Common myeloid progenitor, CD34-positive (primary cell): Measurements from ENCODE around the gene ZIC2.

Source experiments
- CTCF ChIA-PET: fragments of 350-600 bp; sonication (Branson Sonifier 250); formaldehyde crosslinking; loops from one replicate; lab custom pipeline; 2021; ENCODE audit warnings: antibody characterized with exemption; lab: Charles Lee
- POLR2A ChIA-PET: fragments of 350-600 bp; sonication (Branson Sonifier 250); formaldehyde crosslinking; loops from one replicate; lab custom pipeline; 2021; ENCODE audit warnings: antibody characterized with exemption; lab: Charles Lee
- DNase-seq, 3 donors: peaks; one replicate each; pipeline versions ENCODE4 v3.0.0 to v3.0.0-alpha.2; 2013
- H3K27ac ChIP-seq, 2 experiments: 1 replicate in 1 of 2; 2 replicates in 1 of 2; pipeline ENCODE4 v1.7.0; 2013; ENCODE audit warnings: inconsistent platforms in 2 of 2, low read length in 2 of 2, mild to moderate bottlenecking in 2 of 2, low read depth in 1 of 2, moderate library complexity in 1 of 2; ENCODE audit not compliant: severe bottlenecking in 2 of 2, insufficient read depth in 1 of 2, poor library complexity in 1 of 2
- H3K27me3 ChIP-seq, 5 experiments: replicated peaks in 2 of 5; 1 replicate in 3 of 5; 2 replicates in 2 of 5; pipeline versions ENCODE4 v1.6.1 to v1.7.0; 2013; ENCODE audit warnings: low read length in 4 of 5, mild to moderate bottlenecking in 2 of 5, moderate library complexity in 2 of 5, inconsistent platforms in 1 of 5; ENCODE audit not compliant: insufficient read depth in 5 of 5, control insufficient read depth in 4 of 5
- H3K36me3 ChIP-seq, 4 experiments: 1 replicate in 2 of 4; 2 replicates in 2 of 4; pipeline versions ENCODE4 v1.6.1 to v1.7.0; 2013; ENCODE audit warnings: low read length in 3 of 4, control low read depth in 1 of 4, mild to moderate bottlenecking in 1 of 4; ENCODE audit not compliant: control insufficient read depth in 4 of 4, insufficient read depth in 4 of 4
- H3K4me1 ChIP-seq, 4 experiments: 1 replicate in 3 of 4; 2 replicates in 1 of 4; pipeline versions ENCODE4 v1.6.1 to v1.7.1; 2013; ENCODE audit warnings: low read length in 3 of 4, mild to moderate bottlenecking in 3 of 4, control low read depth in 1 of 4, inconsistent platforms in 1 of 4, moderate library complexity in 1 of 4; ENCODE audit not compliant: control insufficient read depth in 4 of 4, insufficient read depth in 4 of 4; ENCODE audit errors: control extremely low read depth in 1 of 4
- H3K4me3 ChIP-seq, 7 experiments: 1 replicate in 4 of 7; 2 replicates in 3 of 7; pipeline versions ENCODE4 v1.5.1 to v1.7.0; 2013; ENCODE audit warnings: mild to moderate bottlenecking in 7 of 7, low read length in 6 of 7, moderate library complexity in 6 of 7, inconsistent platforms in 2 of 7, low read depth in 2 of 7, control low read depth in 1 of 7; ENCODE audit not compliant: insufficient read depth in 4 of 7, control insufficient read depth in 1 of 7; ENCODE audit errors: extremely low read depth in 1 of 7
- H3K9me3 ChIP-seq, 5 experiments: 1 replicate in 4 of 5; 2 replicates in 1 of 5; pipeline versions ENCODE4 v1.6.1 to v1.7.1; 2013; ENCODE audit warnings: low read length in 4 of 5, mild to moderate bottlenecking in 2 of 5, inconsistent platforms in 1 of 5, low read depth in 1 of 5, moderate library complexity in 1 of 5; ENCODE audit not compliant: control insufficient read depth in 4 of 5, insufficient read depth in 2 of 5; ENCODE audit errors: control extremely low read depth in 1 of 5
- WGBS: methylation state at CpG from one replicate; pipeline ENCODE4 v1.1.5; 2013; ENCODE audit not compliant: insufficient coverage; 5-methylcytosine and 5-hydroxymethylcytosine counted together

The ZIC2 gene

DNA sequence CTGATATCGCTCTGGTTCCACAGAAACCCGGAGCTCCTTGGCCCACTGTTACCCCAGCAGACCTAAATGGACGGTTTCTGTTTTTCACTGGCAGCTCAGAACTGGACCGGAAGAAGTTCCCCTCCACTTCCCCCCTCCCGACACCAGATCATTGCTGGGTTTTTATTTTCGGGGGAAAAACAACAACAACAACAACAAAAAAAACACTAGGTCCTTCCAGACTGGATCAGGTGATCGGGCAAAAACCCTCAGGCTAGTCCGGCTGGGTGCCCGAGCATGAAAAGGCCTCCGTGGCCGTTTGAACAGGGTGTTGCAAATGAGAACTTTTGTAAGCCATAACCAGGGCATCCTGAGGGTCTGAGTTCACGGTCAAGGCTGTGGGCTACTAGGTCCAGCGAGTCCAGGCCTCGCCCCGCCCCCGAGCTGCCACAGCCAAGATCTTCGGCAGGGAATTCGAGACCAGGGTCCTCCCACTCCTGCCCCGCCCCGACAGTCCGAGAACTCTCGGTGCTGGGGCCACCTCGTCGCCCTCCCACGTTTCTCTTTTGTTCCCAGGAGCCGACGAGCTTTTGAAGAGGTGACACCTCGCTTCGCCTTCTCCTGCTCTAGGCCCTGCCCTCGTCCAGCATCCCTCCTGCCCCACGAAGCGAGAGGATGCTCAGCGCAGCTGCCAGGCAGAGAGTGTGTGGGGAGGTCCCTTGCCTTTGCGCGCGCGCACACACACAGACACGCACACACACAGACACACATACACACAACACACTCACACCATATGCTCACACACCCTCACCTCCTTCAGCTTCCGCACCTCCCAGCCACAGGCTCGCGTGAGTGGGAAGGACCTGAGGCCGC, 8.8 kb downstream of the ZIC2 start:
- H3K4me3 ChIP-seq, result peak overlapping the region in 1 of 7 experiments; percentile 20
- H3K36me3 ChIP-seq, result no peaks in the 10 kb centered on the region
- H3K27ac ChIP-seq, result no peak overlapping the region
- DNase-seq, result peak in 1 of 3 donors; percentile 16
- H3K27me3 ChIP-seq, result peaks cover 47 to 99% (median 76%) of the 10 kb centered on the region in 5 experiments
- peaks cover 0 to 6% (median 0%) of the 10 kb centered on the region in 5 experiments for H3K9me3 ChIP-seq
- CTCF ChIA-PET, result interaction anchor here (1.3 to 9.8 kb wide), 3 partner anchors 8 to 14 kb away, joined by 3 to 57 read pairs (median 5); partner anchors contain the start of gene ZIC2
- H3K4me1 ChIP-seq, result peaks cover 0 to 8% (median 0%) of the 10 kb centered on the region in 4 experiments
- POLR2A ChIA-PET, result no interaction called here
- 7% methylated on average over 26 of the region's 42 CpGs for WGBS

DNA sequence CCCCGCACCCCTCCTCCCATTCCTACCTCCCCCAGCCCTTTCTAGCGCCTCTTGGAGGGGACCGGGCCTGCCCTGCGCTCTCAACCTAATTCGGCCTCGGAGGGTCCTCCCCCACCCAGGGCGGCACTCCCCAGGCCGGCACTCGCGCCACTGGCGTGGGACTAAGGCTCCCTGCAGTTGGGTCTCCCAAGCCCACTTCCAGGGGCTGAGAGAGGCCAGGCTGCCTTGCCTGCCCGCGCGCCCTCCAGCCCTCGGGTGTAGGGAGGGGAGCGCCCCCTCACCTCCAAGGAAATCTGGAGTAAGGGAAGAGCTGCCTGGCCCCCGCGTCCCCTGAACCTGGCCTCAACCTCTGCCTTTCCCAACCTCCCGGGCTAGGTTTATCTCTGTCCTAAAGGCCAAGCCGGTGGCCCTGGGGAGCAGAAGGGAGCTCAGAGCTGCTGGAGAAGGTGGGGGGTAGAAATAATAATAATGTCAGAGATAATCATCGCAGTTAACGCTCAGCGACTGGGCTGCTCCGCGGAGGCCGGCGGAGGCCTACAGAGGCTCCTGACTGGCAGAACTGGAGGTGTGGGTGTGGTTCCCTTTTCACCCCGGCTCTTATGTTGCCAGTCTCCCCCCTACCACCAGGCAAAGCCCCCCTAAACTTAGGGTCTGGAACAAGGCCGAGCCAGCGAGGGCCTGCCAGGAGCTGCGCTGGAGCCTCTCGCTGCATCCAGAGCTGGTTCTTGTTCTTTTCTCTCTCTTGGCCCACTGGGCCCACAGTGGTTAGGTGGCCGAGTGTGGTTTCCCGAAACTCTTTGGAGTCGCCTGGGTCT, 9.6 kb downstream of the ZIC2 start:
- ChIA-PET POLR2A (no interaction called here), CTCF (interaction anchor here (1.1 to 9.8 kb wide), 5 partner anchors 9 to 31 kb away, joined by 3 to 57 read pairs (median 5); partner anchors contain the start of gene ZIC2)
- Histone ChIP-seq H3K9me3 (peaks cover 0 to 6% (median 0%) of the 10 kb centered on the region in 5 experiments), H3K27me3 (peaks cover 55 to 100% (median 80%) of the 10 kb centered on the region in 5 experiments), H3K4me1 (peaks cover 0 to 8% (median under 1%) of the 10 kb centered on the region in 4 experiments), H3K36me3 (no peaks in the 10 kb centered on the region), H3K4me3 (no peak overlapping the region), H3K27ac (no peak overlapping the region)
- DNase-seq, result peak in 1 of 3 donors; percentile 11
- 7% methylated on average over 24 of the region's 35 CpGs for WGBS

GRCh38 chr13:99991828-99992775, 10.5 kb downstream of the ZIC2 start:
- 7% methylated on average over 23 of the region's 36 CpGs for WGBS
- DNase-seq, result peak in 1 of 3 donors; percentile 16
- H3K36me3 ChIP-seq, result no peaks in the 10 kb centered on the region
- peaks cover 0 to 6% (median 0%) of the 10 kb centered on the region in 5 experiments for H3K9me3 ChIP-seq
- H3K4me3 ChIP-seq, result no peak overlapping the region
- CTCF ChIA-PET, result interaction anchor here (1.0 to 9.8 kb wide), 7 partner anchors 8 to 38 kb away, joined by 3 to 57 read pairs (median 5); partner anchors contain the start of gene ZIC2
- peaks cover 0 to 8% (median under 1%) of the 10 kb centered on the region in 4 experiments for H3K4me1 ChIP-seq
- POLR2A ChIA-PET, result interaction anchor here (0.7 kb wide), 1 partner anchor 12 kb away, joined by 3 read pairs; no protein-coding TSS in a partner anchor
- no peak overlapping the region for H3K27ac ChIP-seq
- H3K27me3 ChIP-seq, result peaks cover 50 to 100% (median 78%) of the 10 kb centered on the region in 5 experiments

DNA sequence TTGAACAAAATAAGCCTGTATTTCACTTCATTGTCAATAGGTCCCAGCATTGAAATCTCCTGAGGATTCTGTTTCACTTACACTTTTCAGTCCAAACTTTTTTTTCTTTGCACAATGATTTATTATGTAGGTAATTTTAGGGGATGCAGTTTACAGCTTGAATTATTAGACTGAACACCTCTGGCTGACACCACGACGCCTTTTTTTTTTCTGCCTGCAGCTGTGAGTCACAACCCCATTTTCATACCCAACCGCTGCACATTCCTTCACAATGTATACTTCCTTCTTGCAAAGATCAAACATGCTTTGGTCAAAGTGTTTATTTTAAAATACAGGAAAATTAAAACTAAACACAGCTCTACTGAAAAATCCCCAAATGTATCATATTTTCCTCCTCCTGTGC, 11.4 kb downstream of the ZIC2 start:
- no peak overlapping the region for H3K4me3 ChIP-seq
- DNase-seq, result peak in 1 of 3 donors; percentile 51
- ChIA-PET POLR2A (interaction anchor here (0.7 kb wide), 2 partner anchors 13 to 335 kb away, joined by 3 to 4 read pairs; no protein-coding TSS in a partner anchor), CTCF (interaction anchor here (0.9 to 9.8 kb wide), 6 partner anchors 8 to 239 kb away, joined by 3 to 57 read pairs (median 6); no protein-coding TSS in a partner anchor)
- no CpG with 5 or more reads among the region's 3 CpGs for WGBS
- H3K27me3 ChIP-seq, result peaks cover 46 to 100% (median 74%) of the 10 kb centered on the region in 5 experiments
- H3K4me1 ChIP-seq, result peaks cover 0 to 9% (median 2%) of the 10 kb centered on the region in 4 experiments
- H3K27ac ChIP-seq, result no peak overlapping the region
- peaks cover 0 to 6% (median 0%) of the 10 kb centered on the region in 5 experiments for H3K9me3 ChIP-seq
- H3K36me3 ChIP-seq, result no peaks in the 10 kb centered on the region

DNA sequence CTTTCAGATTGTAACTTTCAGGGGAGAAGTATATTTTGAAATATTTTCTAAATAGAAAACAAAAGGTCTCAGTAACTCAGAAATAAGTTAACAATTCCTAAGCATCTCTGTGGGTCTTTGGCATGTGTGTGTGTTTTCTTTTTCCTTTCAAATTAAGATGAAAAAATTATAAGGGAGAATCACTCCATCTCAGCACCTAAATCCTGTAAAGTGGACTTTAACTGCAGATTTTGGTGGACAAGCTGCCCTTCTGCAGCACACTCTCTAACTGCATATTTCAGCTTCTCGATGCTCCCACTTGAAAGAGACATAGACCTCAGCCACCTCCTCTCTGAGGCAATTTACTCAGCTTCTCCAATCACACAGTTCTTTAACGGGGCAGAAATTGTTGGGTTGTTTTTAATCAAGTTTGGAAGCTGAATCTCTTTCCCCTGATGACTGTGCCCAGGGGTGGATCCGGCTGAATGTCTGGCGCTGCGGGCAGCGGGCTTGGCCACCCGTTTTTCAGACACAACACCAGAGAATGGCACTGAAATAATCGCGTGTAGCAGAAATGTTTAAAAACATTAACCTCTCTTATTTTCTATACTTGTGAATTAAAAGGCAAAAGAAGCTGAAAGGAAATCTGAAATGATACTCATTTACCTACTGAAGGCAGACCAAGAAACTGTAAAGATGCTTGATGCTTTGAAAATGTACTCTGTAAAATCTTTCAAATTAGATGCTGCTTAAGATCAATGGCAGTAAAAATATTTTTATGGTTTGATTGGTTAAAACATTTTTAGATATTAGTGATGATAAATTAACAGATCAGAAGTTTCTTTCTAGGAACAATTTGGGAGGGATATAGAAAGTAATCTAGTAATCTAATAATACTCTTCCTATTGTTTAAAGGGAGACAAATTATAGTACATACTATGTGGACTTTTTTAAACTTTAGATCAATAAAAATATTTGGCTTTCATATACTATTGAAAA, 12.4 kb downstream of the ZIC2 start:
- DNase-seq, result peak in 1 of 3 donors; percentile 24
- Histone ChIP-seq H3K4me1 (peaks cover 0 to 9% (median 2%) of the 10 kb centered on the region in 4 experiments), H3K4me3 (no peak overlapping the region), H3K27me3 (peaks cover 48 to 100% (median 73%) of the 10 kb centered on the region in 5 experiments), H3K27ac (no peak overlapping the region), H3K36me3 (no peaks in the 10 kb centered on the region), H3K9me3 (peaks cover 0 to 6% (median 0%) of the 10 kb centered on the region in 5 experiments)
- ChIA-PET CTCF (interaction anchor here (0.9 to 9.8 kb wide), 4 partner anchors 9 to 238 kb away, joined by 3 to 57 read pairs (median 5); no protein-coding TSS in a partner anchor), POLR2A (no interaction called here)
- 12% methylated on average over 5 of the region's 9 CpGs for WGBS
